Neuronal stem cell (in vitro differentiated cells): Measurements from ENCODE around the gene IGLL5.

Source experiments
- DNase-seq: peaks from one replicate; pipeline ENCODE4 v3.0.0-alpha.2; 2013; ENCODE audit warnings: low spot score
- H2AFZ ChIP-seq: one replicate; pipeline ENCODE4 v1.6.1; 2013; ENCODE audit warnings: mild to moderate bottlenecking, low read length, inconsistent platforms
- H2AK5ac ChIP-seq: 2 replicates; pipeline ENCODE4 v1.6.1; 2013; ENCODE audit warnings: low read depth, mild to moderate bottlenecking, inconsistent platforms, low read length, moderate library complexity, mixed read lengths
- H2BK120ac ChIP-seq: 2 replicates; pipeline ENCODE4 v1.6.1; 2013; ENCODE audit warnings: low read depth, mild to moderate bottlenecking, inconsistent platforms, low read length, moderate library complexity, mixed read lengths
- H2BK12ac ChIP-seq: one replicate; pipeline ENCODE4 v1.6.1; 2013; ENCODE audit warnings: low read length, inconsistent platforms
- H2BK15ac ChIP-seq: 2 replicates; pipeline ENCODE4 v1.6.1; 2013; ENCODE audit warnings: mild to moderate bottlenecking, low read length, inconsistent platforms, mixed read lengths
- H2BK5ac ChIP-seq: one replicate; pipeline ENCODE4 v1.6.1; 2013; ENCODE audit warnings: inconsistent platforms, mild to moderate bottlenecking, low read length, moderate library complexity
- H3K14ac ChIP-seq: one replicate; pipeline ENCODE4 v1.6.1; 2013; ENCODE audit warnings: low read length, inconsistent platforms
- H3K18ac ChIP-seq: 2 replicates; pipeline ENCODE4 v1.6.1; 2013; ENCODE audit warnings: low read length, inconsistent platforms
- H3K23ac ChIP-seq: 2 replicates; pipeline ENCODE4 v1.6.1; 2013; ENCODE audit warnings: low read depth, mild to moderate bottlenecking, mixed read lengths, low read length, inconsistent platforms; ENCODE audit not compliant: poor library complexity
- H3K27ac ChIP-seq: replicated peaks from 3 replicates; pipeline ENCODE4 v1.5.1; 2013; ENCODE audit warnings: low read length, inconsistent platforms
- H3K27me3 ChIP-seq, 3 experiments: 2 replicates each; pipeline ENCODE4 v1.6.1; 2013; ENCODE audit warnings: low read length in 3 of 3, mild to moderate bottlenecking in 2 of 3, inconsistent platforms in 1 of 3, low read depth in 1 of 3, mixed read lengths in 1 of 3, moderate library complexity in 1 of 3; ENCODE audit not compliant: control insufficient read depth in 3 of 3, insufficient read depth in 3 of 3
- H3K36me3 ChIP-seq, 2 donors: replicated peaks in 1 of 2; 2 replicates each; pipeline ENCODE4 v1.6.1; 2013; ENCODE audit warnings: low read length in 2 of 2; ENCODE audit not compliant: control insufficient read depth in 2 of 2, insufficient read depth in 2 of 2
- H3K4ac ChIP-seq: 2 replicates; pipeline ENCODE4 v1.6.1; 2013; ENCODE audit warnings: inconsistent platforms, mild to moderate bottlenecking, low read length, moderate library complexity
- H3K4me1 ChIP-seq, 2 donors: 1 replicate in 1 of 2; 2 replicates in 1 of 2; pipeline ENCODE4 v1.6.1; 2013; ENCODE audit warnings: low read length in 2 of 2, low read depth in 1 of 2; ENCODE audit not compliant: control insufficient read depth in 2 of 2, insufficient read depth in 1 of 2
- H3K4me2 ChIP-seq: one replicate; pipeline ENCODE4 v1.6.1; 2013; ENCODE audit warnings: mild to moderate bottlenecking, low read length, inconsistent platforms; ENCODE audit not compliant: insufficient read depth, poor library complexity, severe bottlenecking
- H3K4me3 ChIP-seq, 2 donors: 2 replicates each; pipeline ENCODE4 v1.5.1; 2013; ENCODE audit warnings: low read length in 2 of 2, mild to moderate bottlenecking in 2 of 2, inconsistent platforms in 1 of 2, moderate library complexity in 1 of 2
- H3K79me1 ChIP-seq: one replicate; pipeline ENCODE4 v1.6.1; 2013; ENCODE audit warnings: low read depth, mild to moderate bottlenecking, inconsistent platforms, low read length, moderate library complexity
- H3K9ac ChIP-seq: one replicate; pipeline ENCODE4 v1.6.1; 2013; ENCODE audit warnings: mild to moderate bottlenecking, low read depth, low read length, inconsistent platforms; ENCODE audit not compliant: poor library complexity
- H3K9me3 ChIP-seq, 2 donors: replicated peaks in 1 of 2; 2 replicates each; pipeline versions ENCODE3 to v1.6.1; 2013; ENCODE audit warnings: low read length in 2 of 2, mild to moderate bottlenecking in 2 of 2, inconsistent platforms in 1 of 2, low read depth in 1 of 2, mixed read lengths in 1 of 2, moderate library complexity in 1 of 2; ENCODE audit not compliant: control insufficient read depth in 2 of 2, insufficient read depth in 1 of 2
- H4K8ac ChIP-seq: one replicate; pipeline ENCODE4 v1.6.1; 2013; ENCODE audit warnings: low read depth, mild to moderate bottlenecking, inconsistent platforms, low read length, moderate library complexity
- H4K91ac ChIP-seq: one replicate; pipeline ENCODE4 v1.6.1; 2013; ENCODE audit warnings: low read length, low read depth, mild to moderate bottlenecking, inconsistent platforms; ENCODE audit not compliant: poor library complexity
- WGBS, 2 donors: extraction: QIAGEN DNeasy Blood & Tissue Kit; methylation state at CpG; one replicate each; pipeline ENCODE4 v1.1.7; 2013; ENCODE audit warnings: missing lambda C conversion rate in 2 of 2, mixed read lengths in 1 of 2; ENCODE audit not compliant: insufficient read length in 2 of 2, insufficient replicate concordance in 1 of 2; ENCODE audit errors: extremely low coverage in 2 of 2; 5-methylcytosine and 5-hydroxymethylcytosine counted together

The IGLL5 gene

GRCh38 chr22:22863001-22863400 lies 24.6 kb upstream of the IGLL5 start:
- Histone ChIP-seq H3K9ac (no peak overlapping the region), H4K91ac (no peak overlapping the region), H3K27ac (no peak overlapping the region), H3K4ac (no peak overlapping the region), H2BK5ac (no peak overlapping the region), H2AFZ (no peak overlapping the region), H2AK5ac (no peak overlapping the region), H3K18ac (no peak overlapping the region), H3K23ac (no peak overlapping the region), H2BK12ac (no peak overlapping the region), H3K79me1 (no peaks in the 10 kb centered on the region), H3K27me3 (peaks cover 0 to 3% (median 2%) of the 10 kb centered on the region in 3 experiments), H3K4me1 (peaks cover 3 to 4% of the 10 kb centered on the region in 2 donors), H3K14ac (no peak overlapping the region), H3K4me3 (no peak overlapping the region), H3K4me2 (no peak overlapping the region), H4K8ac (no peak overlapping the region), H3K9me3 (no peaks in the 10 kb centered on the region), H3K36me3 (no peaks in the 10 kb centered on the region), H2BK120ac (no peak overlapping the region), H2BK15ac (no peak overlapping the region)
- no peak for DNase-seq
- no CpG with 5 or more reads among the region's 2 CpGs for WGBS, 2 donors

- peaks cover 0 to 5% (median 2%) of the 10 kb centered on the region in 3 experiments for H3K27me3 ChIP-seq
- H3K9me3 ChIP-seq, result no peaks in the 10 kb centered on the region
- no peak overlapping the region for H2BK15ac ChIP-seq
- no peak overlapping the region for H4K8ac ChIP-seq
- no peak overlapping the region for H2BK12ac ChIP-seq
- no peak overlapping the region for H3K14ac ChIP-seq
- H2BK120ac ChIP-seq, result no peak overlapping the region
- no peaks in the 10 kb centered on the region for H3K79me1 ChIP-seq
- no peaks in the 10 kb centered on the region for H3K36me3 ChIP-seq
- H2AFZ ChIP-seq, result no peak overlapping the region
- H3K4ac ChIP-seq, result no peak overlapping the region
- no peak for DNase-seq
- no peaks in the 10 kb centered on the region for H3K4me1 ChIP-seq
- H2AK5ac ChIP-seq, result no peak overlapping the region
- no peak overlapping the region for H3K18ac ChIP-seq
- WGBS, 2 donors, result no CpG with 5 or more reads among the region's 5 CpGs
- H4K91ac ChIP-seq, result no peak overlapping the region
- no peak overlapping the region for H3K4me3 ChIP-seq
- H2BK5ac ChIP-seq, result no peak overlapping the region
- H3K27ac ChIP-seq, result no peak overlapping the region
- no peak overlapping the region for H3K9ac ChIP-seq
- no peak overlapping the region for H3K23ac ChIP-seq
- no peak overlapping the region for H3K4me2 ChIP-seq
Measured at GRCh38 chr22:22865311-22866072, 22.1 kb upstream of the IGLL5 start.

- no peak for DNase-seq
- Histone ChIP-seq H2BK5ac (no peak overlapping the region), H2BK12ac (no peak overlapping the region), H3K27me3 (peaks cover 0 to 5% (median 2%) of the 10 kb centered on the region in 3 experiments), H3K9ac (no peak overlapping the region), H3K4me3 (no peak overlapping the region), H3K4me2 (no peak overlapping the region), H3K23ac (no peak overlapping the region), H2AFZ (no peak overlapping the region), H4K8ac (no peak overlapping the region), H3K36me3 (no peaks in the 10 kb centered on the region), H2BK15ac (no peak overlapping the region), H3K18ac (no peak overlapping the region), H3K4me1 (no peaks in the 10 kb centered on the region), H3K9me3 (no peaks in the 10 kb centered on the region), H3K4ac (no peak overlapping the region), H3K79me1 (no peaks in the 10 kb centered on the region), H3K27ac (no peak overlapping the region), H4K91ac (no peak overlapping the region), H2BK120ac (no peak overlapping the region), H2AK5ac (no peak overlapping the region), H3K14ac (no peak overlapping the region)
- no CpG with 5 or more reads among the region's 8 CpGs for WGBS, 2 donors
Measured at GRCh38 chr22:22866381-22867111, 21.1 kb upstream of the IGLL5 start.

GRCh38 chr22:22867996-22868715 lies 19.5 kb upstream of the IGLL5 start:
- Histone ChIP-seq H3K4me2 (no peak overlapping the region), H3K23ac (no peak overlapping the region), H3K14ac (no peak overlapping the region), H3K4ac (no peak overlapping the region), H3K4me3 (no peak overlapping the region), H4K8ac (no peak overlapping the region), H4K91ac (no peak overlapping the region), H2BK5ac (no peak overlapping the region), H2BK12ac (no peak overlapping the region), H2AFZ (no peak overlapping the region), H3K18ac (no peak overlapping the region), H3K9me3 (no peaks in the 10 kb centered on the region), H3K27me3 (peaks cover 0 to 5% (median 4%) of the 10 kb centered on the region in 3 experiments), H2BK120ac (no peak overlapping the region), H3K4me1 (no peaks in the 10 kb centered on the region), H3K79me1 (no peaks in the 10 kb centered on the region), H2BK15ac (no peak overlapping the region), H3K36me3 (no peaks in the 10 kb centered on the region), H2AK5ac (no peak overlapping the region), H3K27ac (no peak overlapping the region), H3K9ac (no peak overlapping the region)
- no peak for DNase-seq
- no CpG with 5 or more reads among the region's 6 CpGs for WGBS, 2 donors
